ENCODE data around the gene MIEF1.

MIEF1 gene

DNA sequence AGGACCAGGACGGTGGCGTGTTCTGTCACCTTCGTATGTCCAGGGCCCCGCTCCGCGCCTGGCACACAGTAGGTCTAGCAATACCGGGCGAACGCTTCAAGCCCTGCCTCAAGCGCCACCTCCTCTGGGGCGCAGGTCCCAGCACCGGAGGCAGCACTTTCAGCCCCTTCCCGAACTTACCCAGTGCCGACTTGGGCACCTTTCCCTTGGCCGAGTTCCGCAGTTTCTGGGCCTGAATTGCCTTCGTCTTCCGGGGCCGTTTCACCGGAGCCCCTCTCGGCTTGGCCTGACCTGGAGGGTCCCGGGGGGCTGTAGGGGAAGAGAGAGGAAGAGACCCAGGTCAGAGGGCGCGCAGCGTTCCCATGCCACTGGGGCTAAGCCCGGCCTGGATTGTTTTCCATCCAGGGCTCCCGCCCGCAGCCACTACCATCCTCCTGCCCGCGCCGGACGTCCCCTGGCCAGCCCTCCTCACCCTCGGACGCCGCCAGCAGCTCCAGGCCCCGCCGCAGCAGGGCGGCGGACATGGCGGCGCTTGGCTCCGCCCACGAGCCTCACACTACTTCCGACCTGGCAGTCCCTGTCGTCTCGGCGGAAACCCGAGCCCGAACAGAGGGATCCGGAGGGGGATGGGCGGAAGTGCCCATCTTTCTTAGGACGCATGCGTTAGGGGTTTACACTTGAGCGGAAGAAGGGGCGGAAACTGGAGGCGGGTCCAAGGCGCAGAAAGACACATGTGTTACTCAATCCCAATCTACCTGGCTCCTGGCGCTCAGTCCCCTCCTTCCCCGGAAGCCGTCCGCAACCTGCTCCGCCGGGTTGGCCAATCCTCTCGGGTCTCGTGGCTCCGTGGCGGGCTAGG, 30.4 kb downstream of the MIEF1 start, which contains the start of gene RPS19BP1:
TSS of gene RPS19BP1 (minus strand) at position 534 of the 859 bp plus-strand sequence. CDS start at position 524, 10 bp downstream.
- peak; percentile 97 for DNase-seq

DNA sequence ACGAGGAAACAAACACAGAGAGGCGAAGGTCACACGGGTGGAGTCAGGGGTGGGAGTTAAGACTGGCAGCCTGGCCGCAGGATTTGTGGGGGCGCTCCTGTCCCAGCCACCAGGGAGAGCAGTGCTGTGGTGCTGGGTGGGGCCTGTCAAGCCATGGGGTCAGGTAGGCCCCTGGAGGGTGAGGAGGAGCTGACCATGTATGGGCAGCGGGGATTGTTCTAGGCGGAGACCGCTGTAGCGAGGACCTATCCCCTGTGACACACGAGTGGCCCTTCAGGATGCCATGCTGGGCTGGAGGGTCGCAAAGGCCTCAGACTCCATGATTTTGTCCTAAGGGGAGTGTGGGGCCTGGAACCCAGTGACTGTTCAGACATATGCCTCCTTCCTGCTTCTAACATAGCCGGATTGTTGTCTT, 32.0 kb downstream of the MIEF1 start:
- no peak for DNase-seq

DNA sequence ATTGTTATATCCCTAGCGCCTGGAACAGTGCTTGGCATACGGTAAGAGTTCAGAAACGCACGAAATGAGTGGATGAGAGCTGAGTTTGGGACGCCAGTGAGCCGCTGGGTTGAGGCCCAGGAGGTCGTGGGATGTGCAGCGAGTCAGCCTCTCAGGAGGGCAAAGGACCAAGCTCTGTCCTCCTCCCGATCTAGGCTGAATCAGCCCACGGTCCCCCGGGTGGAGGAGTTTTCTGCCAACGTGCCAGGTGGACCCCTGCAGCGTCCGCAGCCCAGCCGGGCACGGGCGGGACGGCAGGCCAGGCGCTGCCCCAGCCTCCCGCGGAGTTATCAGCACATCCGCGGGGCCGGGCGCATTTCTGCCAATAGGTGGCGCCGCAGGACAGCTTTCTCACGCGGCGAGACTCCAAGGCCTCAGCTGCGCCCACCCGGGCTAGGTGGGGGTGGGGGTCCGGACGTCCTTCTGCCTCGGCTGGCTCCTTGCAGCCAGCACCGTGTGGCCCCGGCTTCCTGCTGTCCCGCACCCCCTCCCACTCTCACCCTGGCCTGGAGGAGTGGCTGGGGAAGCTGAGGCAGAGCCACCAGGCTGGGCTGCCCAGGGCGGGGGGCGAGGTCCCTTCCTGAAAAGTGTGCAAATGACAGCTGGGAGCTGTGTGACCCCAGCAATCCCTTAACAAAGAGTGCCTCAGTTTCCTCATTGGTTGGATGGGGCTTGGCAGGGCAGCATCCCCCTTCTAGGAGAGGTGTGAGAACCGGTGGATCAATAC, 32.7 kb downstream of the MIEF1 start:
- peak; percentile 83 for DNase-seq

DNA sequence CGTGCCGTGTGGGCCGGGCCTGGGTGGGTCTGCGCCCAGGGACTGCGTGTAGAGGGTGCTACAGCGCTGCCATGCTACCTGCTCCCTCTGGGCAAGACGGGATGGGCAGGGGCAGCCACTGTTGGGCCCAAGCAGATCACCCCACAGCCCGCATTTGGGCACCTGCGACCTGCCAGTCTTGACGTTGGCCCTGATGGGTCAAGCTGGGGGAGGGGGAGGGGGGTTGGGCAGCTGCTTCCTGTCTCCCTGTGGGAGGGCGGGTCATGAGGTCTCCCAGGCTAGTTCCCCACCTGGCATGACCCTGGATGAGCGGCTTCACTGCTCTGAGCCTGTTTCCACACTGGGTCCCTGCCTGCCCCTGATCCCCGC, 33.3 kb downstream of the MIEF1 start:
- DNase-seq = no peak

DNA sequence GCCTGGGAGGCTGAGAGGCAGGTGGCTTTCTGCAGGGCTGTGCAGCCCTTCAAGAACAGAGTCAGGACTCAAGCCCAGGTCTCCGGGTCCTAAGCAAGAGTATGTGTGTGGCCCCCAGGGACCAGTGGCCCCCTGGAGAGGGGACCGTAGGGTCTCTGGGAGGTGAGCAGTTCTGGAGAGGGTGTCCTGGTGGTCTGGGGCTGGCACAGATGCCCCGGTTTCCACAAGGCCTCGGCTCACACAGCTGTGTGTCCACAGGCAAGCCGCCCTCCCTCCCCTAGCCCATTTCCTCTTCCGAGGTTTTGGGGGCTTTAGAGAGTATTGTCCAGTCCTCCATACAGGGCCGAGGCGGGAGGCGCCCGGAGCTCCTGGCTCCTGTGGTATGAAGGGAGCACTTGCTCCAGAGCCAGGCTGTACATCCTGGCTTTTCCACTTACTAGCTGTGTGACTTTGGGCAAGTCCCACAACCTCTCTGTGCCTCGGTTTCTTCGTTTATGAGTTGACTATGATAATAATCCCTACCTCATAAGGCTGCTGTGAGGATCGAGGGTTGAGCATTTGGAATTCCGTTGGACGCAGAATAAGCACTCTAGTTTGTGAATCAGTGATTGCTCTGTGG, 33.9 kb downstream of the MIEF1 start:
- no peak for DNase-seq

DNA sequence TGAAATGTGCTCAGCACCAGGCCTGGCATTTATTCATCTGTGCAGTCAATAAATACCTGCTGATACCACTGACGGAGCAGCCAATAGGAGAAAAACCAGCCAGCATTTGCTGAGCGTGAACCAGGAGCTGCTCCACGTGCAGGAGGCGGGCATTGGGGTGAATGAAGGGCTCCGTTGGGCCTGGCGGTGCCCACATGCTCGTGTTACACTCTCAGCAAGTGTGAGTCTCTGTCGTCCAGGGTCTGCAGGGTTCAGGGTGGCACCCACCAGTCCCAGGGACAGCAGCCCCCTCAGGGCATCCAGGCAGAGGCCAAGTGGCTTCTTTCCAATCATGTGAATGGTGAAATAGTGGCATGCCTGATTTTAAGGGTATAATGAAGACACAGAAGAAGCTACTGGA, 34.6 kb downstream of the MIEF1 start:
- no peak for DNase-seq

DNA sequence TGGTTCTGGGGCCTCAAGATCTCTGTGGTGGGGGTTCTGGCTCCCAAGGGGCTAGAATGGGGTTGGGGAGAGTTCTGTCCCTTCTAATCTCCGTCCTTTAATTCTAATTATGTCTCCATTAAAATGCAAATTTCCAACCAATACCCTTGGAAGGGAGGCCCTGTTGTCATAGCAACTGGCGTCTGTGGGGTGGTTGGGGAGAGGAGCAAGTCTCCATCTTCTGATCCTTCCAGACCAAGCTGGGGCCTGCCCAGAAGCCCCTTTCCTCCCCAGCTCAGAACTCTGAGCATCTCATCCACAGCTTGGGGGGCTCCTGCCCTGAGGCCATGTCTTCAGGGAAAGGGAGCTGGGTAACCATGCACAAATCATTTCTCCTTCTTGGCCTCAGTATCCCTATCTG, 35.9 kb downstream of the MIEF1 start:
- DNase-seq = no peak

DNA sequence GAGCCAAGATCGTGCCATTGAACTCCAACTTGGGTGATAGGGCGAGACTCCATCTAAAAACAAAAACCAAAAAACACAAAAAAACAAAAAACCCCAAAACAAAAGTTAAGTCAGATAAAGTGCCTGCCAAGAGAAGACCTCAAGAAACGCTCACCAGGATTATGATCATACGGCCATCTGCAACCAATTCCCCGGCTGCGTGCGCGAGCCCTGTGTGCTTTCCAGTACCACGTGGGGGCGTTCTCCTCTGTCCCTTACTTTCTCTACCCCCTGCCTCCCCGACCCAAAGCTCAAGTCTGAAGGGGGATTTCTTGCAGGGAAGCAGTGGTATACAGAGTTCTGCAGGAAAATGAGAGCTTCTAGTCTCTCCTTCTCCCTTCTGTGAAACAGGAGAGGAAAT, 41.0 kb downstream of the MIEF1 start:
- peak; percentile 29 for DNase-seq

DNA sequence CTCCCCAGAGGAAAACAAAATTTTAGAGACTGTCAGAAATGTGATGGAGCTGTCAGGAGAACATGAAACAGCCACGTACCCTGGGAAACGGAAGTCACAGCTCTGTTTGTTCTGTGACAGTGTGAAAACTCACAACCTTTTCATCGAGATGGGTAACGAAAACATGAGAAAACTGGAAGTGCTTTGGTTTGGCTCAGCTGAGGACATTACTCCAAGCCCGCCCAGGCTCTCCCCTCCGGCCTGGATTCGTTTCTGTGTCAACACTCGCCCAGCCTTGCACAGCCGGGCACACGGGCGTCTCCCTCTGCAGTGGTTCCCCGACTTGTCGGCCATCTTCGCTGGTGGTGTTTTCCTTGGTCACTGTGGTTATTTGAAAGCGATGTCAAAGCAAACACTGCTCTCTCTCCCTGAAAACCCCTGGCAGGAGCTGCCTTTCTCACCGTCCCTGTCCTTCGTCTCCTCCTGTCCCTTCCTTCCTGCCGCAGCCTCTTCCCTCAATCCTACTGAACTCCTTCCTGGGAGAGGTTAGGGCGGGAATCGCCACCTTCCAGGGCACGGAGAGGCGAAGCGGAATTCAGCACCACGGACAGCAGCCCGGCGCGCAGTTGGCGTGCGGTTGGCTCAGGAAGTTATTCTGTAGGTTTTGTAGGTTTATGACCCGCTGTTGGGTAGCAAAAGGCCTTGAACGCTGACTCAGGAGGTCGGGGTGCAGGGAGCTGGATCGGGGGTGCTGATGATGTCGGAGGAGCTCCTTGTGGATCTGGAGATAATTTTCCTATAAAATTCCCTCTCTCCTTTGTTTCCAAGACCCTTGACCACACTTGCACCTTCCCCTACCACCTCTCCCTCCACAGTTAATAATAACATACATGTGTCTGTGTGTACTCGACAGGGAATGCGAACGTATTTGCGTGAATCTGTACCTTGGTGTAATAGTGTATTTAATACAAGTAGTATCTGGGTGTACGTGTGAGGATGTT, 43.6 kb downstream of the MIEF1 start:
- peak; percentile 45 for DNase-seq

DNA sequence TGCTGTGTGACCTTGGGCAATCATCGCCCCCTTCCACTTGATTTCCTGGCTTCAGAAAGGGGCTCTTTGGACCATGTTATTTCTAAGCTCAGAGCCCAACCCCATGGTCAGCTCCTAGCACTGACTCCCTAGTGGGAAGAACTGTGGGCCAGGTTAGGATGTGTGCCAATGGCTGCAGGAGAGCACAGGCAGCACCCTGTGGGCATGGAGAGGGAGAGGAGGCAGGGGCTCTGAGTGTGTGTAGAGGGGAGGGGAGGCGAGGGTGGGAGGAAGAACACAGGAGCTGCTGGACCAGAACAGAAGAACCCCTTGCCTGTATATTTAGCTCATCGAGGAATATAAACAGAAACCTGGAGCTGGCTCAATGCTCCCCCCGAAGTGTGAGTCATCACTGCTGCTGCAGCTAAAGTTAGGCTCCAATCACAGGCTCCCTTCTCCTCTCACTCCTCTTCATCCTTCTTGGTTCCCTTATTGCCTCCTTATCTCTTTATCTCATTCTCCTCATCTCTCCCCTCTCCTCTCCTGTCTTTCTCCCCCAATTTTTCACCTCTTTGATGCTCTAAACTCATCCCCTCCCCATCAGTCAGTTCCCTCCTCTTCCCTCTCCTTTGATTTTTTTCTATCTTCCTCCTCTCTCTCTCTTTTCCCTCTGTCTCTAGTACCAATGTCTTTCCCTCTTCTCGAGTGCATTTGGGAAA, 44.9 kb downstream of the MIEF1 start:
- DNase-seq = no peak

DNA sequence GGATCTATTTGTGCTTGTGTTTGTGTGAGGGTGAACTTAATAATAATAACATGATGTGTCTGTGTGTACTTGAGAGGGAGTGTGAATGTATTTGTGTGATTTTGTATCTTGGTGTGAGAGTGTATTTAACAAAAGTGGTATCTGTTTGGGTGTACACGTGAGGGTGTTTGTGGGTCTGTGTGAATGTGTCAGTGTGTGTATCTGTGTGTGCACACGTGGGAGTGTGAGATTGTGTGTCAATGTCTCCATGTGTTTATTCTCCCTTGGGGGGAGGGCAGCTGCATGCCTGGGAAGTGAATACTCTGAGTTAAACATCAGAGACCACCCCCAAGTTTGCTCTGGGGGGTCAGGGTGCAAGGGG, 45.5 kb downstream of the MIEF1 start:
- DNase-seq = no peak

DNA sequence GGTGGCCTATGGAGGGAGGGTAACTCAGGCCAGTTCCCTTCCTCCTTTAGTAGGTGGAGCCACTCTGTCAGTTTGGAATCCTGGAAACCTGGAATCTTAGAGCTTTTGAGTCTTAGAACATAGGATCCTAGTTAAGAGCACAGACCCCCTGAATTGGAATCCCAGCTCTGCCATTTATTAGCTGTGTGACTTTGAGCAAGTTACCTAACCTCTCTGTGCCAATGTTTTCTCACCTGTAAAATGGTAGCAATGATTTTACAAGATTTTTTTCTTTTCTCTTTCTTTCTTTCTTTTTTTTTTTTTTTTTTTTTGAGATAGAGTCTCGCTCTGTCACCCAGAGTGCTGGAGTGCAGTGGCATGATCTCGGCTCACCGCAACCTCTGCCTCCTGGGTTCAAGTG, 51.3 kb downstream of the MIEF1 start:
- DNase-seq = no peak

DNA sequence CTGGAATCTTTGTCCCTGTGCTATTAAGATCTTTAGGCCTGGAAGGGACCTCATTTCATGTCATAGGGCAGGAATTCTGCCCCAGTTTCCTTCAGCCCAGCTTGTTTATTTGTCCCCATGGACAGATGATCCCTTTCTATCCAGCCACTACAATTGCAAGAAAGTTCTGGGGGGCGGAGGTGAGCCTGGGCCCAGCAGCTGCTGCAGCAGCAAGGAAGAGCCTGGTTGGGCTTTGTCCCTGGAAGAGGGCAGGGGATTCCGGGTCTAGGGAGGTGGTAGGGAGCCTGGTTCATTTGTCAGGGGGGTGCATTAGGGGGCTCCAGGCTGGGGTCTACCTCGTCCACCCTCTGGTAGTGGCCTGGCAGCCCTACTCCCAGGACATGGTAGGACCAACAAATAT, 52.1 kb downstream of the MIEF1 start:
- DNase-seq = no peak

DNA sequence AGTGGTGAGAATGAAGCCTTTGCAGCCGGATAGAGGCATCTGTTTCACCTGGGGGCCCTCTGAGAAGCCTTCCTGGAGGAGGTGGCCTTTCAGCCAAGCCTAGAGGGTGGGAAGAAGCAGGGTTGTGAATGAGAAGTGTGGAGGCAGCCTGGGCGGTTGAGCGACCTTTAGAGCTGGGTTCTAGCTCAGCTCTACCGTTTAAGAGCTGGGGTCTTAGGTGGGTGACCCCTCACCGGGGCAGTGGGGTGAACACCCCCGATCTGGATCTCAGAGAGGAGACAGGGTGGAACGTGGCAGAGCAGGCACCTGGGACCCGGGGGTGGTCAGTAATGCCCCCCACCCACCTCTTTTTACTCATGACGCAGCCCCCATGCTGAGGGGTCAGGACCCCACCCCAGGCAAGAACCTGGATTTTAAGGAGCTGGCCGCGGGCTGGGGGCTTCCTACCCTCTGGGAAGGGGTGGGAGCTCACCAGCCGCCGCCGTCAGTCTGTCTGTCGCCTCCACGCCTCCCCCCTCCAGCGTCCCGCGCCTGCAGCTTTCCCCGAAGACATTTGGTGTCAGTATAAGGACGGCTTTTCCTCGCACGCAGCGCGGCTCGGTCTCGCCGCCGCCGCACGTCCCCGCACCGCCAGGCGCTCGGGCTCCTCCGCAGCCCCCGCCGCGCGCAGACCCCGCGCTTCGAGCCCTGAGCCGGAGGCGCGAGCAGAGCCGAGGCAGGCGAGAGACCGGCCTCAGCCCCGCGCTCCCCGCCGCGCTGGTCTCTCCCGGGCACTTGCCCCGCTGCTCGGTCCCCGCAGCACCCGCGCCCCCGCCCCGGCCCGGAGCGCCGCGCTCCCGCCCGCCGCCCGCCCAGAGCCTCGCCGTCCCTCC, 55.1 kb downstream of the MIEF1 start:
- no peak for DNase-seq

DNA sequence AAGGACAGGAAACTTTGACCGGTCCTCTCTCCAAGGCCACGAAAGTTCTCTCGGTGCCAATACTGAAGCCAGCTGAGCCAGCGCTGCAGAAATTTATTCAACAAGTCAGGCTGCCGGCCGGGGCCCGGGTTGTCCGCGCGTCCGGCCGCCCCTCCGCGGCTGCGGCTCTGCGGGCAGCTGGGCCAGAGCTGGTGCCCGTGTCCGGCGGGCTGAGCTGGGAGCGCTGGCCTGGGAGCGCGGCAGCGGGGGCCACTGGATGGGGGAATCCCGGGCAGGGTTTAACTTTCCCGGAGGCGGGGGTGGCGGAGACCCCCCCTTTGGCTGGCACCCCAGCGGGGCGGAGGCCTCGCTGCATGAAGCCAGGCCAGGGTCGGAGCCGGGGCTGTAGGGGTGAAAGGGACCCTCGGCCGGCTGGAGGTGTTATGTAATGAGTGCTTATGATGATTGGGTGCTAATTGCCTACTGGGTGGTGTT, 56.2 kb downstream of the MIEF1 start:
- DNase-seq = no peak

DNA sequence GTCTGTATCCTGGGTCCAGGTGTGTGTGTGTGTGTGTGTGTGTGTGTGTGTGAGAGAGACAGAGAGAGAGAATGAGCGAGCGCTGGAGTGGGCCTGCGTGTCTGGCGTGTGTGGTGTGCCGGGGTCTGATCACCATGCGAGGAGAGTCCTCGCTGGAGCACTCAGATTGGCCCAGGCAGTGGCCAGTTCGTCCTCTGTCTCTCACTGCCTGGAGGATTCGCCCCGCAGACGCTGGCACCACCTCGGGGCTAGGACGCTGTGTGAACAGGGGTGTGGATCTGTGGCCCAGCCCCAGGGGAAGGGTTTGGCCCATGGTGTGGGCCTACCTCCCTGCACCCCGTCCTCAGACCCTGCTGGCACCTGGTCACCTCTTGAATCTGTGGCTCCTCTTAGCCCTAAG, 56.9 kb downstream of the MIEF1 start:
- no peak for DNase-seq

DNA sequence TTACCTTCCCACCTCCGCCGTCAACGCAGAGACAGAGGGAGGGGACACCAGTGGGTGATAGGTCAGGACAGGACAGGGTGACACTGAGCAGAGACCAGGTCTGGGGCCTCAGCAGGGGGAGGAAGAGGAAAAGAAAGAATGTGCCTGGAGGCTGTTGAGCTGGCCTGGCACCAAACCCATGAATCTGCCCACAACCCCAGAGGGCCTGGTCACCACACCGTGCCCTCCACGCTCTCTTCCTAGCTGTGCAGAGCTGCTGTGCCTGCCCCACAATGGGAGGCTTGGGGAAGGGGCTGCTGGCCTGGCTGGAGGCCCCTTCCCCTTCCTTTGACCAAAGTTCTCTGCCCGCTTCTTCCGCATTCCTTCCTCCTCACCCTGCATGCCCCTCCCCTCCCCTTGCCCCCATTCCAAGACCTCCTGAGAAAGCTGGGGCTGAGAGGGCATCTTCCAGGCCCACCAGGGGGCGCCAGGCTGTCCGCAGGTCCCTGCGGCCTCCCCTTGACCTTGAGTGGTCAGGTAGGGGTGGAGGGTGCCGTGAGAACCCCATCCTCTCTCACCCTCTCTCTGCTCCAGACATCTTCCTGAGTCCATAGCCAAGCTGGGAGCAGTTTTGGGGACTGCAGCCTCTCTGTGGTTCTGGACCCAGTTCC, 57.5 kb downstream of the MIEF1 start:
- peak; percentile 20 for DNase-seq

DNA sequence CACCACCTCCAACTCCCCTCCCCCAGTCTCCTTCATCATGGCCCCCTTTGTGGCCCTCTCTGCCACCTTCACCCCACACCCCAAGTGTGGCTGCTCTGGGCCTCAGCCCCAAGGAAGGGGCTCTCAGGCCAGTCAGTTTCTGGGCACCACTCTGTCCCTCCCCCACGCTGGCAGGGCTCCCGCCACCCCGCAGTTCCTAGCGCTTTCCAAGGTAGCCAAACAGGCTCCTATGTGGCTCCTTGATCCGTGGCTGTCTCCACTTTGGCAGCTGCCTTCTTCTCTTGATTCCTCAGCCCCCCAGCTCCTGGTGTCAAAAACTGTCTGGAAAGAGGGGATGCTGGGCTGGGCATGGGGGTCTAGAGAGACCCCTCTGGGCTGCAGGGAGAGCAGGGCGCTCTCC, 58.0 kb downstream of the MIEF1 start:
- no peak for DNase-seq

DNA sequence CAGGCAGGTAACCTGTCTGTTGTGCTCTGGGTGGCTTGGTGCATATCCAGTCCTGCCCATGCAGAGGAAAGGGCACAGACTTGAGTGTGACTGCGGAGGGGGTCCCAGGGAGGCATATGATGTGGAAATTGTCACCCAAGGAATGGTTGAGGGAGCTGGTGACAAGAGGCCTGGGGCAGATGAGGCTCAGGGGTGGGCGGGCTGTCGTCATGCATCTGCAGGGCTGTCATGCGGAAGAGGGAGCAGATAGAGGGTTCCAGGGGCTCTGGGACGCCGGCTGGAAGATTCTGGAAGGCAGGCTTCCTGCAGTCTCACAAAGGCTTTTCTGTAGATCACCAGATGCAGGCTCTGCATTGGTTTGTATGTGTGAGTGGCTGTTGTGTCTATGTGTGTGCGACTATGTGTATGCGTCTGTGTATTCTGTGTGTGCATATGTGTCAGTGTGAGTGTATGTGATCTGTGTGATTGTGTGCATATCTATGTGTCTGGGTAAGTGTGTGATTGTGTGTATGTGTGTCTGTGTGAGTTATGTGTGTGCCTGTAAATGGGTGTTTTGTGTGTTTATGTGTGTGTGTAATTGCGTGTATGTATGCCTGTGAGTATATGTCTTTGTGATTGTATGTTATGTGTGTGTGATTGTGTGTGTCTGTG, 60.9 kb downstream of the MIEF1 start:
- DNase-seq = no peak
